Hepatocyte (in vitro differentiated cells): ENCODE measurements around the gene SLC39A7.

Source experiments
- CTCF ChIP-seq: fragments of 200-600 bp; sonication (generic); IDR thresholded peaks from 2 replicates; pipeline ENCODE4 v1.5.1; 2016; ENCODE audit warnings: antibody characterized with exemption, mild to moderate bottlenecking; ENCODE audit not compliant: poor library complexity
- EZH2 ChIP-seq: fragments of 200-600 bp; sonication (generic); IDR thresholded peaks from 2 replicates; pipeline ENCODE4 v1.6.1; 2016; ENCODE audit warnings: antibody characterized with exemption, mild to moderate bottlenecking, borderline replicate concordance
- EZH2phosphoT487 ChIP-seq: fragments of 200-600 bp; sonication (generic); IDR thresholded peaks from one replicate; pipeline ENCODE4 v1.6.1; 2018; ENCODE audit warnings: antibody characterized with exemption, mild to moderate bottlenecking, low read depth, moderate library complexity; ENCODE audit not compliant: unreplicated experiment, severe bottlenecking

- no peak for TF ChIP-seq CTCF
- TF ChIP-seq EZH2: no peak
- TF ChIP-seq EZH2phosphoT487: no peak
These were observed at the start of gene SLC39A7, which contains the start of gene RXRB for GRCh38 chr6:33200219-33201146.
